Measurements from ENCODE around the gene SLX4IP.
"Not testable (repeated sequence)": the region's sequence is repeated elsewhere in the genome, so short reads cannot be mapped to it uniquely, and the experiment has no call there.

Gene SLX4IP

DNA sequence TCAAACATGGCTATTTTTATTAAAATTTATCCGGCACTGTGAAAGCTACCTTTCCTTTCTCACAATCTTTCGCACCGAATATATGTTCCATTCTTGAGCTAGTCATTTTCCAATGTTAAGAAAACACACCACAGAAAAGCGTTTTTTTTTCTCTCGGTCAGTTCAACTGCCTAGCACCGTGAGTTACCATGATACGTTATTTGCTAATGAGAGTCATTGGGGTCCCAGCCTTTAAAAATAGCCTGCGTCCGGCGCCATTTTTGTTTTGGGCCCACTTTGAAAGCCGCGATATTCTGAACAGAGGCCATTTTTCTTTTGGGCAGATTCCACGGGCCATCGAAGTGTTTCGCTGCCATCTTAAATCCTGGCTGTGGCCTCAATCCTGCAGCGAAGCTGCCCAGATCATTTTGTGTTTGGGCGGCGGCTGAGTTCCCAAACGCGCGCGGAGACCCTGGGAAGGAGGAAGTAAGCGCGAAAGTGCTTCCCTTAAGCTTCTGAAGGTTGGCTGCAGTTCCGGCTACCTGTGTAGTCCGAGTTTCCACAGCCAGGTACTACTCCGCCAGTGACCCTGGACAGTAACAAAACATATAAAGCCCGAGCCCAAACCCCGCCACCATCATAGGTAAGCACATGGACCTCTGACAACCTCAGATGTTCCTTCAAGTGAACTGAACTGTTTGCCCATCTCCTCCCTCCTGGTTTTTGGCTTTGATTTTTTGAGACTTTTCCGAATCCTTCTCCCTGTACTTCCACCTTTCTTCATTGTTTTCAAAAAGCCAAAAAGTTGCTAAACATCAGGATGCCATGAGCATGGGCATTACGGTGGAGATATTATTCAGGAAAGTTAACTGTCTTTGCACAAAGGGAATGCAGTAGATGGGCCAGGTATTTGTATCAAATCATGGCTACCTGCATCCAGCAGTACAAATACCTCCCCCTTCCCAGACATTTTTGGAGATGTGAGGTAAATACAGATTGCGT, at the start of gene SLX4IP:
SLX4IP (plus strand) TSS at position 474 of the 981 bp plus-strand sequence. CDS start 22,900 bp downstream, outside the sequence.
- in situ Hi-C loops (cut with MboI; ENCODE audit: low sequenced_read_pairs, unreplicated experiment), result loop anchor here (25.0 kb wide), 1 partner anchor 823 kb away; no protein-coding TSS in a partner anchor
- TF ChIP-seq, protein P1, sequence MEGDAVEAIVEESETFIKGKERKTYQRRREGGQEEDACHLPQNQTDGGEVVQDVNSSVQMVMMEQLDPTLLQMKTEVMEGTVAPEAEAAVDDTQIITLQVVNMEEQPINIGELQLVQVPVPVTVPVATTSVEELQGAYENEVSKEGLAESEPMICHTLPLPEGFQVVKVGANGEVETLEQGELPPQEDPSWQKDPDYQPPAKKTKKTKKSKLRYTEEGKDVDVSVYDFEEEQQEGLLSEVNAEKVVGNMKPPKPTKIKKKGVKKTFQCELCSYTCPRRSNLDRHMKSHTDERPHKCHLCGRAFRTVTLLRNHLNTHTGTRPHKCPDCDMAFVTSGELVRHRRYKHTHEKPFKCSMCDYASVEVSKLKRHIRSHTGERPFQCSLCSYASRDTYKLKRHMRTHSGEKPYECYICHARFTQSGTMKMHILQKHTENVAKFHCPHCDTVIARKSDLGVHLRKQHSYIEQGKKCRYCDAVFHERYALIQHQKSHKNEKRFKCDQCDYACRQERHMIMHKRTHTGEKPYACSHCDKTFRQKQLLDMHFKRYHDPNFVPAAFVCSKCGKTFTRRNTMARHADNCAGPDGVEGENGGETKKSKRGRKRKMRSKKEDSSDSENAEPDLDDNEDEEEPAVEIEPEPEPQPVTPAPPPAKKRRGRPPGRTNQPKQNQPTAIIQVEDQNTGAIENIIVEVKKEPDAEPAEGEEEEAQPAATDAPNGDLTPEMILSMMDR (IDR thresholded peaks at IDR 0.05; ENCODE audit: borderline replicate concordance, control extremely low read depth, extremely low read depth, insufficient read depth, missing control alignments), result no peak
- DNase-seq (ENCODE audit: low spot score), result peak; percentile 83

DNA sequence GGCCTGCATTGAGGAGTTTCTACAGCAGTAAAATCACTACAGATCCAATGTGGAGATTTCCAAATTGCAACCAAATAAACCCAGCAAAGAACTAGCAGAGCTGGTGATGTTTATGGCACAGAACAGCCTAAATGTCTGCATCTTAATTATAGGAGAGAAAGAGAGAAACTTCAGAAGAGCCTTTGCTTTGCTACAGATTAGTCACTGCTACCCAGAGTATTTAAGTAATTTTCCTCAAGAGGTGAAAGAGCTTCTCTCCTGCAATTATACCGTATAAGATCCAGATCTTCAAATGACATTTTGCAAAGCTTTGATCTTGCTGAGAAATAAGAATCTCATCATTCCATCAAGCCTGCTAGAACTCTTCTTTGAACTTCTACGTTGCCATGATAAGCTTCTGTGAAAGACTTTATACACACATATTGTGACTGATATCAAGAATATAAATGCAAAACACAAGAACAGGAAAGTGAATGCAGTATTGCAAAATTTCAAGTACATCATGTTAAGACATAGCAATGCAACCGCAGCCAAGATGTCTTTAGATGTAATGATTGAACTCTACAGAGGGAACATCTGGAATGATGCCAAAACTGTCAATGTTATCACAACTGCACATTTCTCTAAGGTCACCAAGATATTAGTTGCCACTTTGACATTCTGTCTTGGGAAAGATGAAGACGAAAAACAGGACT, 49.1 kb upstream of the SLX4IP start:
- no peak for DNase-seq (ENCODE audit: low spot score)
- TF ChIP-seq, protein P1 (IDR thresholded peaks at IDR 0.05; ENCODE audit: borderline replicate concordance, control extremely low read depth, extremely low read depth, insufficient read depth, missing control alignments), result no peak
- in situ Hi-C loops (cut with MboI; ENCODE audit: low sequenced_read_pairs, unreplicated experiment), result no loop called here

DNA sequence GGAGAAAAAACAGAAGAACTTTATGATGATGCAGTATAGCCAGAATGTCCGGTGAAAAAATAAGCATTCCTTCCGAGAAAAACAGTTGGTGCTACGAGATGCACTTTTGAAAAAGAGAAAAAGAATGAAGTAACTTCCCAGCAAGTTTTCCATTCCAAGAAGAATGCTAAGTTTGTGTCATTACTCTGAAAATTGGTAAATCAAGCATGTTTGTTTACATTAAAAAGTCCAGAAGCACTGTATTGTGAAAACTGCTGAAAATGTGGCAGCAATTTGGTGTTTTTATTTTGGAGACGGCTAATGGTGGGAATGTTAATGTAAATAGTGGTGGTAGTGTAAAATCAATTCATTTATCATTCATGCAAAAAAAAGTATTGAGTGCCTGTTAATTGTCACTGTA, 47.4 kb upstream of the SLX4IP start:
- DNase-seq (ENCODE audit: low spot score), result no peak
- TF ChIP-seq, protein P1 (IDR thresholded peaks at IDR 0.05; ENCODE audit: borderline replicate concordance, control extremely low read depth, extremely low read depth, insufficient read depth, missing control alignments), result no peak
- in situ Hi-C loops (cut with MboI; ENCODE audit: low sequenced_read_pairs, unreplicated experiment), result no loop called here

DNA sequence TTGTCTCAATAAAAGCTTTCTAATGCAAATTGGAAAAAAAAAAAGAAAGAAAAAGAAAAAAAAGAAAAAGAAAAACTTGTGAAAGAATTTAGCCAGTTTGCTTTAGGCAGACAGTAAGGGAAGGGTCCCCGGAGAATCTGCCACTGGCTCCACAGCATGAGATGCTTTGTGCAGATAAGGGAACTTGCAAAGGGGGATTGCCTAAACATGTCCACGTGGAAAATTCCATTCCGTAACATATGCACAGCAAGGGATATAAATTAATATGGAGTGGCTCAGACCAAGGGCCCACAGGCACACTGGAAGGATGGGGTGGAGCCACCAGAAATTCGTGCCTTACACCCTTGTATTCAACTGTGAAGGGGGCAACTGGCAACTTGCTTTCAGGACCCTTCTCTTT, 46.5 kb upstream of the SLX4IP start:
- in situ Hi-C loops (cut with MboI; ENCODE audit: low sequenced_read_pairs, unreplicated experiment), result no loop called here
- DNase-seq (ENCODE audit: low spot score), result no peak
- TF ChIP-seq, protein P1 (IDR thresholded peaks at IDR 0.05; ENCODE audit: borderline replicate concordance, control extremely low read depth, extremely low read depth, insufficient read depth, missing control alignments), result no peak

DNA sequence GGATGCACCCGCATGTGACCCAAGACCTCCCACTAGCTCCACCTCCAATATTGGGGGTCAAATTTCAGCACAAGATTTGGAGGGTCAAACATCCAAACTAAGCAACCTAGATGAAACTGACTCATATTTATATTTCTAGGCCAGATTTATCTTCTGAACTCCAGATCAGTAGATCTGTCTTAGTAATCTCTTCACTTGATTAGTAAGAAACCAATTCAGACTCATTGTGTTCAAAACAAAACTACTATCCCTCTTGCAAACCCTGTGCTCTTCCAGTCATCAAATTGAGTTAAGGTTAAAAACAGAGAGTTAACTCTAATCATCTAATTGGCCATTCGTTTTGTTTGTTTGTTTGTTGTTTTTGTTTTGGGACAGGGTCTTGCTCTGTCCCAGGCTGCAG, 44.4 kb upstream of the SLX4IP start:
- DNase-seq (ENCODE audit: low spot score), result no peak
- TF ChIP-seq, protein P1 (IDR thresholded peaks at IDR 0.05; ENCODE audit: borderline replicate concordance, control extremely low read depth, extremely low read depth, insufficient read depth, missing control alignments), result no peak
- in situ Hi-C loops (cut with MboI; ENCODE audit: low sequenced_read_pairs, unreplicated experiment), result no loop called here

DNA sequence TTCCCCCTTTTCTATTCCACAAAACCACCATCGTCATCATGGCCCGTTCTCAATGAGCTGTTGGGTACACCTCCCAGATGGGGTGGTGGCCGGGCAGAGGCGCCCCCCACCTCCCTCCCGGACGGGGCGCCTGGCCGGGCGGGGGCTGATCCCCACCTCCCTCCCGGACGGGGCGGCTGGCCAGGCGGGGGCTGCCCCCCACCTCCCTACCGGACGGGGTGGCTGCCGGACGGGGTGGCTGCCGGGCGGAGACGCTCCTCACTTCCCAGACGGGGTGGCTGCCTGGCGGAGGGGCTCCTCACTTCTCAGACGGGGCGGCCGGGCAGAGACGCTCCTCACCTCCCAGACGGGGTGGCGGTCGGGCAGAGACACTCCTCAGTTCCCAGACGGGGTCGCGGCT, 40.4 kb upstream of the SLX4IP start:
- in situ Hi-C loops (cut with MboI; ENCODE audit: low sequenced_read_pairs, unreplicated experiment); DNase-seq (ENCODE audit: low spot score): not testable (repeated sequence)
